Effector CD4-positive, alpha-beta T cell (primary cell): Measurements from ENCODE around the gene LPGAT1.
A peak's percentile ranks its signal among the peaks of the same experiment; 100 is the strongest.
"Not testable (repeated sequence)": the region's sequence is repeated elsewhere in the genome, so short reads cannot be mapped to it uniquely, and the experiment has no call there.

ENCODE experiments used
- DNase-seq: peaks from one replicate; pipeline ENCODE4 v3.0.0-alpha.2; 2020

LPGAT1 gene

DNA sequence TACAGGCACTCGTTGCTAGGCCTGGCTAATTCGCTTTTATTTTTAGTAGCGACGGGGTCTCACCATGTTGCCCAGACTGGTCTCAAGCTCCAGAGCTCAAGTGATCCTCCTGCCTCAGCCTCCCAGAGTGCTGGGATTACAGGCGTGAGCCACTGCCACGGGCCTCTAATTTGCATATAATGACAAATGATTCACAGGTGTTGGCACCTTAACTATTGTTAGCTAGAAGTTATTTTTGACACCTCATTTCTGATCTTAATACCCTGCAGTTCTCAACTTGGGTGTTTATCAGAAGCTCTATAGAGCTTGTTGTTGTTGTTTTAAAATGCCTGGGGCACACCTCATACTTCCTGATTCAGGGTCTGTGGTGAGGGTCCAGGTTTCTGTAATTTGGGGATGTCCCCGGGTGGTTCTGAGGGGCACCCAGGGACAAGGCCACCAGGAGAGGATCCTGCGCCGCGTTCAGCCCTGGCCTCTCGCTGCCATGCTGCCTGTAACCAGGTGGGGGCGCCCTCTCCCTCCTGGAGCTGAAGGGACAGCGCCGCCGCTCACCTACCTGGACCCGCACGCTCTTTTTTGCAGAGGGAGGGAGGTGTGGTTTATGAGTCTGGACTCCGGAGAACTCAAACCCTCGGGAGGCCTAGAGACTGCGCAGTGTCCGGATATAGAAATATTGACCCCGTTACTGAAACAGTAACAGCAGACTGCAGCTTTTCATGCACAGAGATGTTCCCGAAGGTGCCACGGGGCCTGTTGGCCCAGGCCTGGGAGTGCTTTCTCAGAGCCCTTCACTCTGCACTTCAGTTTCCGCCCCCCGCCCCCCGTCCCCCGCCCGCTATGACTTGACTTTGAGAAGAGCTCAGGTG is 132.2 kb downstream of the LPGAT1 start:
- peak; percentile 70 for DNase-seq

DNA sequence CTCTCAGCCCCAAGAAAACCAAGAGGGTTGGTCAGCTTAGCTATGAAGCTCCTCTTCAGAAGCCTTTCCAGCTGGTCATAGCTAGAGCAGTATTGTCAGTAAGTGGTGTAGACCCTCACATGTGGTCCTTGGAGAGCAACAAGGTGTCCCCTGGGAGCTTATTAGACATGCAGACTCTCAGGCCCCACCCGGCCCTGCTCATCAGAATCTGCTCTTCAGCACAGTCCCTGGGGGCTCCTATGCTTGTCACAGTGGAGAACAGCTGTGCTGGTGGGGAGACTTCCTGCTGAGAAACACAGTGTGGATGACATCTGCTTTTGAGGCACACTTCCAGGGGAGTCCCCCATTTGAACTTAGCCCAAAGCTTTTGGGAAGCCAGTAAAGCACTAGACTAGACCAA is 133.2 kb downstream of the LPGAT1 start:
- DNase-seq = no peak

DNA sequence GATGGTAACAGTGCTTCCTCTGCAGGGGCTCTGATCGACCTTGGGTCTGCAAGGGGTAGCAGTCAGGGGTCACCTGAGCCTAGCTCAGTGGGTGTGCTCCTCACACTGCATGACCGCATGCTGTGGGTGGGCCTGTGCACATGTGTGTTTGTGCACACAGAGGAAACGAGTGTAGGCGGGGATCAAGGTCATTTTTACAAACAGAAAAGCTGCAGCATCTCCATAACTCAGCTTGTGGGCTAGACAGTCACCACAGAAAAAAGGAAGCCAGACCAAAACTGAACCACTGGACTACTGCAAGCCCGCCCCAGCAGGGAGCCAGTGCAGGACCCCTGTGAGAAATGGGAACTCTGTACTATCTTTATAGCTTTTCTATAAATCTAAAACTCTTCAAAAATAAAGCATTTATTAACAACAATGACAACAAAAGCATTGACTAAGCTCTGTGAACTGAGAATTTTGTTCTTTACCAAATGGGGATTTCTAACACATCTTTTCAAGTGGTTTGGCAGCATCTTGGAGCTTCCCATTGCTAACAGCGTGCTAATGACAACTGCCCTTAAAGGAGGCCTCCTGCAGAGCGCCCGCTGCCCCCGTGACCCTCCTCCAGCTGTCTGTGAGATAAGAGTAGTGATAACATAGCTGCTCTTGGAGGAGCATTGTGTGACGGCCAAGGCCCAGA is 135.3 kb downstream of the LPGAT1 start:
- no peak for DNase-seq

DNA sequence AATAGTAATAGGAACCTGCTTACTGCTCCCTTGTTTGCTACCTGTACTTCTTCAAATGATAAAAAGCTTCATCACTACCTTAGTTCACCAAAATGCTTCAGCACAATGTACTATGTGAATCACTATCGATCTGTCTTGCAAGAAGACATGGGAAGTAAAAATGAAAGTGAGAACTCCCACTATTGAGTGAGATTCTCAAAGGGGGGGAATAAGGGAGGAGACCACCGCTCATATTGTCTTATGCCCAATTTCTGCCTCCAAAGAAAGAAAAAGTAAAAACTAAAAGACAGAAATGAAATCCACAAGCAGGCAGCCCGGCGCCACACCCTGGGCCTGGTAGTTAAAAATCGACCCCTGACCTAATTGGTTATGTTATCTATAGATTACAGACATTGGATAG is 136.7 kb downstream of the LPGAT1 start:
- DNase-seq = not testable (repeated sequence)
